ENCODE results near the gene CCDC201. TPM values are rescaled to one million over a fixed set of nuclear protein-coding genes. Genes with fewer than 3 reads are reported as not detected.

CCDC201 gene
- total and polyA plus RNA-seq, 2 of the 4 experiments (the other 2 are of a cell fraction): not detected

DNA sequence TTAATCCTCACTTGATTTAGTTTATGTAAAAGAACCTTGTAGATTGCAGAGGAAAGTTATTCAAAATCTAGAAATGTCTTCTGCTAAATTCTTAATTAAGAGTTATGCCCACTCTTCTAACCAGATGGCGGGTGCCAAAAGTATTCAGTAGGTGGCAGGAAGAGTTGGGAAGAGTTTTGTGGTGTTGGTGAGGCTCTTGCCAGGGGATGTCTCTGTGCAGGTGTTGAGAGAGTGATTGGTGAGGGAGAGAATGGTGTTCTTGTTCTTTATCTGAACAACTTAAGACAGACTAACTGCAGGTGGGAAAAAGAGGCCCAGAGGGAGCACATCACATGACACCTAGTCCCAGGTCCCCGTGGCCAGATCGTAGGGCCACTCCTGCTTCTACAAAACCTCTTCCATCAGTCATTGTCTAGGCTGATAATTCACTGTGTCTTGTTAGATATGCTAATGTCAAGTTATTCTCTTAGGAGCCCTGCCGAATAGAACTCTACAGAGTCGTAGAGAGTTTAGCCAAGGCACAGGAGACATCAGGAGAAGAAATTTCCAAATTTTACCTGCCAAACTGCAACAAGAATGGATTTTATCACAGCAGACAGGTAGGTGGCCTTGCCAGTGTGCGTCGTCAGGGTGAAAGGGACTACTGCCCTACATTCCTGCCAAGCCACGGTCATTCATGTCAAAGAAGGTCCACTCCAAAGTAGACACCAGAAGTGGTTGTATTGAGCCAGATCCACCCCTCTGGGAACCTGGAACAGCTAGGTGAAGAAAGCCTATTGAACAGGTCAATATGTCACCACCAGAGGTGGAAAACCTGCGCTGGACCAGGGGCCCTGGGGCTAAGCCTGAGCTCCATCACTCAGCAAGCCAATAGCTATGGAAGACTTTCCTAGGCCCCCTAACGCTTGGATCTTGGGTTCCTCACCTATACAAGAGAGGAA is 18.9 kb upstream of the CCDC201 start:
- no peak overlapping the region for H3K9ac ChIP-seq (ENCODE audit: low read depth, low read length)
- dilution Hi-C loops (cut with HindIII; ENCODE audit: low sequenced_read_pairs, unreplicated experiment) (no loop called here), intact Hi-C loops (cut with micrococcal nuclease) (loop anchor here (1.0 kb wide), 2 partner anchors 461 to 1289 kb away; no protein-coding TSS in a partner anchor), in situ Hi-C loops (cut with MboI; ENCODE audit: low sequenced_read_pairs) (loop anchor here (5.0 kb wide), 1 partner anchor 1291 kb away; no protein-coding TSS in a partner anchor)
- H3K14ac ChIP-seq (replicated peaks; ENCODE audit: low read depth, low read length): no peak overlapping the region
- H3K4ac ChIP-seq (ENCODE audit: low read depth, low read length): no peak overlapping the region
- no peaks in the 10 kb centered on the region for H3K79me1 ChIP-seq (ENCODE audit: low read depth in 1 of 2, low read length in 2 of 2)
- no TSS peak for BruUV-seq (replicated peaks)
- no peak overlapping the region for H2BK5ac ChIP-seq (ENCODE audit: low read depth, low read length, poor library complexity, severe bottlenecking)
- WGBS, 2 experiments (ENCODE audit: extremely low coverage in 2 of 2, insufficient read length in 1 of 2): no CpG with 5 or more reads among the region's 10 CpGs
- H2BK120ac ChIP-seq (ENCODE audit: low read depth, low read length): no peak overlapping the region
- no peaks in the 10 kb centered on the region for H3K4me1 ChIP-seq (ENCODE audit: control insufficient read depth, insufficient read depth, low read length)
- H3K56ac ChIP-seq (ENCODE audit: extremely low read depth, insufficient read depth, low read length): no peak overlapping the region
- no peak overlapping the region for H4K8ac ChIP-seq (ENCODE audit: low read depth in 2 of 2, low read length in 2 of 2)
- no peaks in the 10 kb centered on the region for H3K9me3 ChIP-seq (ENCODE audit: control insufficient read depth, insufficient read depth, low read length)
- POLR2A ChIA-PET (ENCODE audit: unreplicated experiment): no interaction called here
- DNase-seq: no peak
- no peak overlapping the region for H2AK5ac ChIP-seq (ENCODE audit: low read depth, low read length)
- no peak overlapping the region for H4K5ac ChIP-seq (ENCODE audit: low read depth, low read length)
- H4K91ac ChIP-seq (ENCODE audit: insufficient read depth, low read depth, low read length): no peak overlapping the region
- no peaks in the 10 kb centered on the region for H4K20me1 ChIP-seq (ENCODE audit: insufficient read depth, low read length)
- no peak overlapping the region for H3K23ac ChIP-seq (ENCODE audit: low read depth, low read length)
- H3K4me2 ChIP-seq (ENCODE audit: low read depth, low read length): no peak overlapping the region
- H2BK15ac ChIP-seq (ENCODE audit: low read depth, low read length): no peak overlapping the region
- no peaks in the 10 kb centered on the region for H3K36me3 ChIP-seq (ENCODE audit: control insufficient read depth, insufficient read depth, low read length)
- no peak overlapping the region for H3K4me3 ChIP-seq (ENCODE audit: insufficient read depth, low read depth, low read length)
- H3K27ac ChIP-seq (ENCODE audit: insufficient read depth, low read length): no peak overlapping the region
- no peak for ATAC-seq (ENCODE audit: low read depth)
- peaks cover 43% of the 10 kb centered on the region for H3K27me3 ChIP-seq (ENCODE audit: control insufficient read depth, insufficient read depth, low read length)
- H3K9me1 ChIP-seq (ENCODE audit: insufficient read depth, low read length): no peaks in the 10 kb centered on the region; the same call in 1 of the 2 replicates
- no peak overlapping the region for H2AFZ ChIP-seq (replicated peaks; ENCODE audit: low read length, poor library complexity)
- H3K18ac ChIP-seq (ENCODE audit: low read depth, low read length): no peak overlapping the region
- no peak overlapping the region for H2AK9ac ChIP-seq (replicated peaks; ENCODE audit: low read depth, low read length, poor library complexity)
- CTCF ChIA-PET: interaction anchor here (0.7 to 1.0 kb wide), 2 partner anchors 27 to 1290 kb away, joined by 3 to 5 read pairs; no protein-coding TSS in a partner anchor
- H2BK20ac ChIP-seq (ENCODE audit: low read depth, low read length): no peak overlapping the region
- TF ChIP-seq SMC3 (IDR thresholded peaks at IDR 0.05; ENCODE audit: low read depth, low read length): no peak
- TF ChIP-seq, protein P1, sequence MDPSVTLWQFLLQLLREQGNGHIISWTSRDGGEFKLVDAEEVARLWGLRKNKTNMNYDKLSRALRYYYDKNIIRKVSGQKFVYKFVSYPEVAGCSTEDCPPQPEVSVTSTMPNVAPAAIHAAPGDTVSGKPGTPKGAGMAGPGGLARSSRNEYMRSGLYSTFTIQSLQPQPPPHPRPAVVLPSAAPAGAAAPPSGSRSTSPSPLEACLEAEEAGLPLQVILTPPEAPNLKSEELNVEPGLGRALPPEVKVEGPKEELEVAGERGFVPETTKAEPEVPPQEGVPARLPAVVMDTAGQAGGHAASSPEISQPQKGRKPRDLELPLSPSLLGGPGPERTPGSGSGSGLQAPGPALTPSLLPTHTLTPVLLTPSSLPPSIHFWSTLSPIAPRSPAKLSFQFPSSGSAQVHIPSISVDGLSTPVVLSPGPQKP (IDR thresholded peaks at IDR 0.05; ENCODE audit: borderline replicate concordance, low read depth, low read length): no peak

All from IMR-90 (cell line).